AG09309 (cell line): ENCODE measurements around the gene PAM16.
A peak's percentile ranks its signal among the peaks of the same experiment; 100 is the strongest.

Experiments
- DNase-seq: peaks from one replicate; pipeline ENCODE4 v3.0.0-alpha.2; 2010; ENCODE audit warnings: low read depth
- H3K4me3 ChIP-seq: 2 replicates; pipeline ENCODE4 v1.5.1; 2011; ENCODE audit warnings: mild to moderate bottlenecking, low read depth, low read length, moderate library complexity; ENCODE audit not compliant: control insufficient read depth
- TF ChIP-seq, protein P1 (sequence below): IDR thresholded peaks from 2 replicates; pipeline ENCODE4 v1.5.1; 2011; ENCODE audit warnings: mild to moderate bottlenecking, low read depth, low read length, inconsistent platforms; ENCODE audit not compliant: insufficient read depth, control insufficient read depth; ENCODE audit errors: missing control alignments

PAM16 gene

DNA sequence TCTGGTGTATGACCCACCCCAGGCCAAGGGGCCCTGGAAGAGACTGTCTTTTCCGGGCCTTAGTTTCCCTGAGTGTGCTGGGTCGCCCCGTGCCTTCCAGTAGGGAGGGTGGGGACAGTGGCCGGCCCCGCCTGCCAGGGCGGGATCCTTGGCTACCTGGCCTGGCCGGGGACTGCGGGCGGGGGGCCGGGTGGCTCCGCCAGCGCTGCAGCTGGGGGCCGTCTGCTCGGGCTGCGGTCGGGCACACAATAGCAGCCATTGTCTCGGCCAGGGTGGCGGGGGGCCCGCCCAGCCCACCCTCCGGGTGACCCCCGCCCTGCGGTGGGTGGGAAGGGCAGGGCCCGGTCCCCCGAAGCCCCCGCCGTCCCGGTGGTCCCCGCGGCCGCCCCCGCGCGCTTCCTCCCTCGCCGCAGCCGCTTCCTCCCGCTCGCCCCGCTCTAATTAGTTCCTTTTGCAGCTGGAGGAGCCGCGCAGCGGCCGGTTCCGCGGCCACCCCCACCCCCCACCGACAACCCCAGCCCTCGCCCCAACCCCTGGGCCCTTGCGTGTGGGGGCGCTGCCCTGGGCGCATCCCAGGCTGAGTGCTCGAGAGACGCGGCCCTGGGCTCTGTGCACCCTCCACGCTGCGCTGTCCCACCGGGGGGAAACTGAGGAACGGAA is 23.6 kb downstream of the PAM16 start:
- no peak for DNase-seq
- H3K4me3 ChIP-seq = peak overlapping the region; percentile 15
- TF ChIP-seq, protein P1, sequence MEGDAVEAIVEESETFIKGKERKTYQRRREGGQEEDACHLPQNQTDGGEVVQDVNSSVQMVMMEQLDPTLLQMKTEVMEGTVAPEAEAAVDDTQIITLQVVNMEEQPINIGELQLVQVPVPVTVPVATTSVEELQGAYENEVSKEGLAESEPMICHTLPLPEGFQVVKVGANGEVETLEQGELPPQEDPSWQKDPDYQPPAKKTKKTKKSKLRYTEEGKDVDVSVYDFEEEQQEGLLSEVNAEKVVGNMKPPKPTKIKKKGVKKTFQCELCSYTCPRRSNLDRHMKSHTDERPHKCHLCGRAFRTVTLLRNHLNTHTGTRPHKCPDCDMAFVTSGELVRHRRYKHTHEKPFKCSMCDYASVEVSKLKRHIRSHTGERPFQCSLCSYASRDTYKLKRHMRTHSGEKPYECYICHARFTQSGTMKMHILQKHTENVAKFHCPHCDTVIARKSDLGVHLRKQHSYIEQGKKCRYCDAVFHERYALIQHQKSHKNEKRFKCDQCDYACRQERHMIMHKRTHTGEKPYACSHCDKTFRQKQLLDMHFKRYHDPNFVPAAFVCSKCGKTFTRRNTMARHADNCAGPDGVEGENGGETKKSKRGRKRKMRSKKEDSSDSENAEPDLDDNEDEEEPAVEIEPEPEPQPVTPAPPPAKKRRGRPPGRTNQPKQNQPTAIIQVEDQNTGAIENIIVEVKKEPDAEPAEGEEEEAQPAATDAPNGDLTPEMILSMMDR = no peak

DNA sequence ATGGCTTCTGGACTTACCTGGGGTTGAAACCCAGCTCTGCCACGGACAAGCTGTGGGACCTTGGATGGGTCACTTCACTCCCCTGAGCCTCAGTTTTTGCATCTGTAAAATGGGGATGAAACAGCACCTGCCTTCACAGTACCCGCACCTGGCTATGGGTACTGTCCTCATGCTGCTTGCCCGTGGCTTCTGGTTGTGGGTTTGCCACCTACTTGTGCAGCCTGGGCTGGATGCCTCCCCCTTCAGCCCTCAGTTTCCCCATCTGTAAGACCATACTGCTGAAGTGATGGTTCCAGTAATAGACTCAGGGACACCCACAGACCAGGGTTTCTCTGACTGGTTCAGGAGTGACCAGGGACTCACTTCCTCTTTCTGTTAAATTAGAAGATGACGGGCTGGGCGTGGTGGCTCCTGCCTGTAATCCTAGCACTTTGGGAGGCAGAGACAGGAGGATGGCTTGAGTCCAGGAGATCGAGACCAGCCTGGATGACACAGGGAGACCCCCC is 25.8 kb downstream of the PAM16 start:
- no peak overlapping the region for H3K4me3 ChIP-seq
- no peak for DNase-seq
- TF ChIP-seq, protein P1 = no peak

DNA sequence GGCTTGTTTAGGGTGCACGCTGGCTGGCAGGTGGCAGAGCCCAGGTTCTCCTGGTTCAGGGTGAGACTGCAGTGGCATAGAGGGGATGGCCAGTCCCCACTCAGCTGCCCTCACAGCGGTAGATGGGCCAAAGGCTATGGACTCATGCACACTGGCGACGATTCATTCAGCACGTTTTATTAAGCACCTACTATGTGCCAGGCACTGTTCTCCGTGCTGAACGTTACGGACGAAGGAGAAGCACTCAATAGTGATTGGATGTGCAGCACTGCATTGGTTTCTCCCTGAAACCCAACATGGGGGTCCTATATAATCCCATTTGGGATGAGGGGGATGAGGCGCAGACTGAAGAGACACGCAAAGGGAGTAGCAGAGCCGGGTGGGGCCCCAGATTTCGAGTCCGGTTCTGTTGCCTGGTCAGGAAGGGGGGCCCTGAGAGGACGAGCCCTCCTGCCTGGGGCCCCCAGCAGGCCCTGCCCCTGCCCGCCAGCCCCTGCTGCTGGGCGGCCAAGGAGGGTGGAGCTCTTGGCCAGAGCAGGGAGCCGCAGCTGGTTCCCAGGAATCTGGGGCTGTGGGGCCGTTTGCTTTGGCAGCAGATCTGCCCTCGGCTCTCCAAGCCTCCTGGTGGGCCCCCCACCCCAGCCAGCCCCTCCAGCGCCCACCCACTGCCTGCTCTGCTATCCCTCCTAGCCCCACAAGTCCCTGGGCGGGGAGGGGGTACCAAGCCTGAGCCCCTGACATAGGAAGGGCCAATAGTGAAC is 26.4 kb downstream of the PAM16 start:
- TF ChIP-seq, protein P1 = no peak
- DNase-seq = no peak
- no peak overlapping the region for H3K4me3 ChIP-seq

DNA sequence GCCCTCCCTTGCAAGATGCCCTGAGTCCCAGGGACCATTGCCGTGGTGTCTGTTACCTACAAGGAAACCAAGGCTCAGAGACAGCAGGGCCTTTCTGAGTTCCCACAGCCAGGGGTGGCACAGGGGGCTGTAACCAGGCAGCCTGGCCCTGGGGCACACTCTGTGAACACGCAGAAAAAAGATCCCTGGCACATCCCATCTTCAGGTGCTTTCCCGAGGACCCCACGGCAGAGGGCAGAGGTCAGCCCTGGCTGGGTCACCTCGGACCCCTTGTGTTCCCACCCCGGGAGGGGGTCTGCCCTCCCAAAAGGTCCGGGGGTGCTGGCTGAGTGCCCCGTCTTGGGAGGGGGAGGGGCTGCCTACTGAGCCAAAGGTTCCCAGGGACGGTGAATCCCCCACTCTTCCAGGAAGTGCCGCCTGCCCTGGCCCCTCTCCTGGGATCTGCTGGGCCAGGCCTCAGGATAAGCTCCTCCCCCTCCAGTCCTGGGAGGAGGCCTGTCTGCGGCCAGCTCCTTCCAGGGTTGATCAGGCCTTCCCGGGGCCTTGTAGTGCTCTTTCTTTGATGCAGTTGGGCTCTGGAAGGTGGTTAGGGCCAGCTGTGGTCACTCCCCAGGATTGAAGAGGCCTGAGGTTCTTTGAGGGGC is 27.2 kb downstream of the PAM16 start:
- no peak overlapping the region for H3K4me3 ChIP-seq
- TF ChIP-seq, protein P1 = no peak
- no peak for DNase-seq

DNA sequence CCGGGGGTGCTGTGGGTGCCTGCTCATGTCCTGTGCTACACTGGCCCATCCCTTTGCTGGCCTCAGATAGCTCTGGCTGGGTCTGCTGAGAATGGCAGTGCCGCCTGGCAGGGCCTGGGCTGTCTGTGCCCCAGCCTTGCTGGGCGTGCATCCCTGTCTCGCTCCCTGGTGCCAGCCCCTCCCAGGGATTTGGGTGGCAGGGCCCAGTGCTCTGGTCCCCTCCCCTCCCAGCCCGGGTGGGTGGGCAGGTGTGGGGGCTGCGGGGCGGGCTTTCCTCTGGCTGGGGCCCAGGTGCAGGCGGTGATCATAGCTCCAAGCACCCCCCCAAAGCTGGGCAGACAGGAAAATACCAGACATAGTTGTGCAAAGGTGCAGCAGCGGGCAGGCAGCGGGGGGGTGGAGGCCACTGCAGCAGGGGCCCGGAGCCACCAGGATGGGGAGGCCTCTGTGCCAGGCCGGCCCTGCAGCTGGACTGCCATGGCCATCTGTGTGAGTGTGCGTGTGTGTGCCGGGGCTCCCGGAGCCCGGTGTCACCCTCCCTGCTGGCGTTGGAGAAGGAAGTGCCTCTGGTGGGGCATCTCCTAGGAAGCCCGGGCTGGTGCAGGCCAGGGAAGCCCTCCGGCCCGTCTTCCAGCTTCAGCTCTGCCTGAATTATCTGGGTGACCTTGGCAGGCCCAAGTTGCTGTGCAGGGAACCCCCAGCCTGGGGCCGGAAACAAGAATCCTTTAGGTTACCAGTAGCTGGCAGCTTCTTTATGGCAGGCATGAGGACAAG is 27.9 kb downstream of the PAM16 start:
- TF ChIP-seq, protein P1 = no peak
- no peak for DNase-seq

More for the DNA sequence above, 27.9 kb downstream of the PAM16 start:
- no peak overlapping the region for H3K4me3 ChIP-seq
